Heart left ventricle (tissue), 16 donors: Measurements from ENCODE around the gene KCNMA1. TPM values are rescaled to one million over a fixed set of nuclear protein-coding genes. Genes with fewer than 3 reads are reported as not detected.

ENCODE experiments used
- ATAC-seq, 4 donors: fragments of 200-7000 bp; cut with Tn5 transposase; one replicate each; pipeline ENCODE4 v1.9.1; 2020 to 2022; ENCODE audit warnings: moderate library complexity in 4 of 4, mild to moderate bottlenecking in 3 of 4, moderate number of reproducible peaks in 1 of 4
- DNase-seq, 5 donors: peaks; one replicate each; pipeline ENCODE4 v3.0.0-alpha.2; 2020
- H3K27ac ChIP-seq, 12 donors: fragments of 200-600 bp; sonication (generic) in 4 of 12; one replicate each; pipeline versions ENCODE4 v1.5.0 to v1.8.0; 2016 to 2022; ENCODE audit warnings: mild to moderate bottlenecking in 2 of 12
- H3K27me3 ChIP-seq, 9 donors: fragments of 200-600 bp; sonication (generic) in 2 of 9; one replicate each; pipeline versions ENCODE4 v1.5.1 to v1.8.0; 2016 to 2022; ENCODE audit warnings: mild to moderate bottlenecking in 3 of 9
- H3K36me3 ChIP-seq, 9 donors: fragments of 200-600 bp; sonication (generic) in 2 of 9; one replicate each; pipeline versions ENCODE4 v1.5.0 to v1.8.0; 2018 to 2022; ENCODE audit warnings: mild to moderate bottlenecking in 2 of 9
- H3K4me1 ChIP-seq, 12 donors: fragments of 200-600 bp; sonication (generic) in 4 of 12; one replicate each; pipeline versions ENCODE4 v1.5.0 to v1.8.0; 2016 to 2022; ENCODE audit warnings: mild to moderate bottlenecking in 3 of 12
- H3K4me3 ChIP-seq, 12 donors: fragments of 200-600 bp; sonication (generic) in 4 of 12; one replicate each; pipeline versions ENCODE4 v1.5.0 to v1.8.0; 2017 to 2022; ENCODE audit warnings: mild to moderate bottlenecking in 9 of 12, moderate library complexity in 4 of 12
- H3K9me3 ChIP-seq, 12 donors: fragments of 200-600 bp; sonication (generic) in 4 of 12; one replicate each; pipeline versions ENCODE4 v1.5.0 to v1.8.0; 2016 to 2022; ENCODE audit warnings: mild to moderate bottlenecking in 1 of 12
- CTCF ChIP-seq, 12 donors: fragments of 200-600 bp; sonication (generic) in 4 of 12; IDR thresholded peaks; one replicate each; pipeline versions ENCODE4 v1.5.0 to v1.8.0; 2018 to 2022; ENCODE audit warnings: antibody characterized with exemption in 12 of 12, mild to moderate bottlenecking in 5 of 12
- POLR2A ChIP-seq, 2 donors: fragments of 450-650 bp; IDR thresholded peaks; one replicate each; pipeline ENCODE4 v1.6.1; 2017; ENCODE audit warnings: antibody characterized with exemption in 2 of 2, mild to moderate bottlenecking in 2 of 2, moderate library complexity in 2 of 2
- WGBS, 4 donors: extraction: QIAGEN DNeasy Blood & Tissue Kit in 2 of 4; methylation state at CpG; one replicate each; pipeline versions ENCODE4 v1.1.5 to v1.1.7; 2013 to 2018; 5-methylcytosine and 5-hydroxymethylcytosine counted together
- intact Hi-C, 10 donors: fragments of 100-400 bp; cut with DNase I; formaldehyde crosslinking; loops; one replicate each; pipeline versions ENCODE4 v1.11.1 to v1.14.2; 2022
- polyA plus RNA-seq, 2 donors: library from polyadenylated mRNA; stranded (reverse); fragments of 200-250 nt; gene quantifications; one replicate each; pipeline ENCODE4 v1.2.3, GENCODE V29; 2013
- total RNA-seq, 9 donors: library from RNA; depleted of rRNA in 2 of 9; stranded (reverse); fragments of >200 nt in 2 of 9; fragmentation: NEBNext Ultra II Directional in 3 of 9; extraction: Animal tissue kit (Norgen Biotek cat#: 25700) in 3 of 9; gene quantifications; one replicate each; pipeline versions ENCODE4 v1.1.0 to v1.2.4, GENCODE V29; 2016 to 2023
- donor health status: ischemic (EF 13 %, LVEDD 7.1; RV severe dilation, severe dysfunction).
- donor health status: healthy with polysubstance abuse.
- donor health status: DM: no; HTN: yes; CAD: no.
- donor health status: DM: no; HTN: no; CAD: no.
- donor health status: ischemic (EF 25% LVEDD 6.9; RV normal size, moderate dysfunction).
- donor health status: ischemic (EF 25% LVEDD 5.7; RV mildly dilated, moderate dysfunction).
- donor health status: healthy.
- donor health status: DM: yes; HTN: yes; CAD: no.
- donor health status: ischemic (EF 35%, LVEDD 5.7; RV mildly dilated, moderate dysfunction).
- donor health status: nonischemic (EF 11% LVEDD 7.7; RV severe dilation, severe dysfunction).
- donor health status: DM: yes; HTN: yes; CAD: no.
- donor health status: PGD.
- donor health status: ischemic (EF 29% LVEDD 5.4; RV normal size, mild dysfunction).
- donor health status: nonischemic (EF 23%, LVEDD 6.1; RV moderate dilation, normal function).

The KCNMA1 gene
- total and polyA plus RNA-seq, 11 donors: 0.39 to 8.7 (median 1.7) TPM

GRCh38 chr10:77682393-77683087 is 44.9 kb upstream of the KCNMA1 start:
- TF ChIP-seq CTCF (IDR thresholded peaks at IDR 0.05): no peak
- no peak for TF ChIP-seq POLR2A (IDR thresholded peaks at IDR 0.05)
- WGBS, 4 donors: 88 to 93% (median 90%) methylated on average over 5 of the region's 5 CpGs
- H3K27me3 ChIP-seq: peaks cover 0 to 31% (median 4%) of the 10 kb centered on the region in 9 donors
- no peaks in the 10 kb centered on the region for H3K4me1 ChIP-seq
- DNase-seq (no peak), ATAC-seq (no peak)
- intact Hi-C loops: no loop called here
- no peaks in the 10 kb centered on the region for H3K36me3 ChIP-seq
- no peak overlapping the region for H3K4me3 ChIP-seq
- no peaks in the 10 kb centered on the region for H3K9me3 ChIP-seq
- H3K27ac ChIP-seq: no peak overlapping the region

GRCh38 chr10:77681839-77682238 is 44.2 kb upstream of the KCNMA1 start:
- no peaks in the 10 kb centered on the region for H3K36me3 ChIP-seq
- H3K27me3 ChIP-seq: peaks cover 0 to 24% (median 4%) of the 10 kb centered on the region in 9 donors
- no peak overlapping the region for H3K27ac ChIP-seq
- intact Hi-C loops: no loop called here
- 67 to 79% (median 73%) methylated on average over 6 of the region's 6 CpGs for WGBS, 4 donors
- no peaks in the 10 kb centered on the region for H3K9me3 ChIP-seq
- H3K4me1 ChIP-seq: no peaks in the 10 kb centered on the region
- no peak for ATAC-seq
- no peak for TF ChIP-seq CTCF (IDR thresholded peaks at IDR 0.05)
- no peak for TF ChIP-seq POLR2A (IDR thresholded peaks at IDR 0.05)
- no peak overlapping the region for H3K4me3 ChIP-seq
- DNase-seq: no peak

GRCh38 chr10:77680811-77681210 is 43.2 kb upstream of the KCNMA1 start:
- Histone ChIP-seq H3K9me3 (no peaks in the 10 kb centered on the region), H3K27me3 (peaks cover 0 to 22% (median 4%) of the 10 kb centered on the region in 9 donors), H3K36me3 (no peaks in the 10 kb centered on the region), H3K4me3 (no peak overlapping the region), H3K4me1 (no peaks in the 10 kb centered on the region), H3K27ac (no peak overlapping the region)
- intact Hi-C loops: no loop called here
- no peak for ATAC-seq
- WGBS, 4 donors: 93 to 94% (median 93%) methylated on average over 8 of the region's 8 CpGs
- no peak for TF ChIP-seq CTCF (IDR thresholded peaks at IDR 0.05)
- TF ChIP-seq POLR2A (IDR thresholded peaks at IDR 0.05): no peak
- no peak for DNase-seq

- TF ChIP-seq CTCF (IDR thresholded peaks at IDR 0.05) (no peak), POLR2A (IDR thresholded peaks at IDR 0.05) (no peak)
- ATAC-seq: no peak
- 81 to 89% (median 84%) methylated on average over 3 of the region's 3 CpGs for WGBS, 4 donors
- Histone ChIP-seq H3K36me3 (no peaks in the 10 kb centered on the region), H3K9me3 (no peaks in the 10 kb centered on the region), H3K27me3 (peaks cover 0 to 22% (median 4%) of the 10 kb centered on the region in 9 donors), H3K27ac (no peak overlapping the region), H3K4me3 (no peak overlapping the region), H3K4me1 (no peaks in the 10 kb centered on the region)
- DNase-seq: no peak
- intact Hi-C loops: no loop called here
These were observed 42.5 kb upstream of the KCNMA1 start for GRCh38 chr10:77680065-77680464.
